Kidney (tissue), 14 donors: Measurements from ENCODE around the gene ZCCHC3. TPM values are rescaled to one million over a fixed set of nuclear protein-coding genes. Genes with fewer than 3 reads are reported as not detected.

ENCODE experiments used
- DNase-seq, 5 donors: peaks; one replicate each; pipeline ENCODE4 v3.0.0-alpha.2; 2013 to 2020
- FAIRE-seq: peaks from 2 replicates; lab custom pipeline; 2012; peaks lifted over from hg19 to GRCh38; lab: Jason Lieb, UNC
- H3K27ac ChIP-seq, 2 donors: one replicate each; pipeline ENCODE4 v1.7.0; 2013; ENCODE audit warnings: low read depth in 2 of 2, low read length in 2 of 2, inconsistent platforms in 1 of 2
- H3K27me3 ChIP-seq: one replicate; pipeline ENCODE4 v1.7.1; 2013; ENCODE audit warnings: low read length, inconsistent platforms; ENCODE audit not compliant: control insufficient read depth, insufficient read depth
- H3K36me3 ChIP-seq, 3 donors: one replicate each; pipeline versions ENCODE4 v1.7.0 to v1.7.1; 2013; ENCODE audit warnings: low read length in 3 of 3, control low read depth in 1 of 3, inconsistent platforms in 1 of 3; ENCODE audit not compliant: insufficient read depth in 3 of 3, control insufficient read depth in 2 of 3
- H3K4me1 ChIP-seq, 3 donors: one replicate each; pipeline versions ENCODE4 v1.7.0 to v1.7.1; 2013; ENCODE audit warnings: low read length in 3 of 3, inconsistent platforms in 1 of 3, low read depth in 1 of 3; ENCODE audit not compliant: control insufficient read depth in 2 of 3, insufficient read depth in 2 of 3
- H3K4me3 ChIP-seq, 3 donors: one replicate each; pipeline versions ENCODE4 v1.7.0 to v1.8.1; 2013; ENCODE audit warnings: low read length in 3 of 3, control low read depth in 1 of 3, inconsistent platforms in 1 of 3
- H3K9ac ChIP-seq, 3 donors: one replicate each; pipeline versions ENCODE4 v1.7.0 to v1.7.1; 2013; ENCODE audit warnings: low read length in 3 of 3, control low read depth in 1 of 3, inconsistent platforms in 1 of 3
- H3K9me3 ChIP-seq, 3 donors: one replicate each; pipeline versions ENCODE4 v1.7.0 to v1.7.1; 2013; ENCODE audit warnings: low read length in 3 of 3, control low read depth in 1 of 3, inconsistent platforms in 1 of 3; ENCODE audit not compliant: control insufficient read depth in 2 of 3, insufficient read depth in 1 of 3
- CTCF ChIP-seq: IDR thresholded peaks from 3 replicates; pipeline ENCODE4 v1.5.1; 2012; ENCODE audit warnings: mild to moderate bottlenecking, moderate library complexity, borderline replicate concordance; ENCODE audit not compliant: insufficient read depth; ENCODE audit errors: extremely low read depth
- intact Hi-C: fragments of 100-400 bp; cut with DNase I; formaldehyde crosslinking; loops from one replicate; pipeline ENCODE4 v1.11.1; 2022
- polyA plus RNA-seq: library from polyadenylated mRNA; stranded (reverse); fragments of 350-450 nt; fragmentation: Illumina TruSeq; extraction: RNeasy Lipid Tissue Mini Kit (QIAGEN cat#74804); gene quantifications from one replicate; pipeline ENCODE4 v1.2.3, GENCODE V29; 2014; ENCODE audit warnings: low read depth, low replicate concordance; ENCODE audit not compliant: insufficient read depth
- total RNA-seq: library from RNA; stranded (reverse); fragmentation: NEBNext Ultra II Directional; extraction: Animal tissue kit (Norgen Biotek cat#: 25700); gene quantifications from one replicate; pipeline ENCODE4 v1.2.1, GENCODE V29; 2021
- donor health status: control.
- donor health status: control.
- donor health status: control.
- donor health status: control.
- donor health status: control.
- donor health status: DM: yes; HTN: yes; CAD: no.
- donor health status: Normal renal cell carcinoma (clear cell type).

The ZCCHC3 gene
- total and polyA plus RNA-seq, 2 donors from 2014 or later: 12.8 to 16.4 TPM

GRCh38 chr20:309841-310644 is 12.7 kb downstream of the ZCCHC3 start:
- Histone ChIP-seq H3K27me3 (no peaks in the 10 kb centered on the region), H3K36me3 (no peaks in the 10 kb centered on the region), H3K9ac (peak overlapping the region; percentile 35 to 64 (median 52)), H3K27ac (peak overlapping the region; percentile 79 to 93), H3K4me1 (peaks cover 3 to 10% (median 8%) of the 10 kb centered on the region in 3 donors), H3K4me3 (peak overlapping the region; percentile 61 to 89 (median 62)), H3K9me3 (no peaks in the 10 kb centered on the region)
- FAIRE-seq (no peak), DNase-seq (peak; percentile 99 to 100 (median 100))
- no peak for TF ChIP-seq CTCF
- intact Hi-C loops: no loop called here

- DNase-seq: no peak
- no peak for TF ChIP-seq CTCF
- peaks cover 3 to 10% (median 8%) of the 10 kb centered on the region in 3 donors for H3K4me1 ChIP-seq
- no peaks in the 10 kb centered on the region for H3K9me3 ChIP-seq
- no peaks in the 10 kb centered on the region for H3K36me3 ChIP-seq
- H3K27ac ChIP-seq: no peak overlapping the region
- peak overlapping the region; percentile 32 to 89 (median 62) for H3K4me3 ChIP-seq
- H3K9ac ChIP-seq: peak overlapping the region in 1 of 3 donors; percentile 18
- no peaks in the 10 kb centered on the region for H3K27me3 ChIP-seq
- peak; percentile 98 for FAIRE-seq
- intact Hi-C loops: no loop called here
Observed at GRCh38 chr20:310645-311044, 13.3 kb downstream of the ZCCHC3 start.

- DNase-seq (no peak), FAIRE-seq (no peak)
- intact Hi-C loops: no loop called here
- no peak overlapping the region for H3K27ac ChIP-seq
- H3K9ac ChIP-seq: no peak overlapping the region
- H3K27me3 ChIP-seq: no peaks in the 10 kb centered on the region
- H3K36me3 ChIP-seq: peaks cover 0 to 2% (median 0%) of the 10 kb centered on the region in 3 donors
- TF ChIP-seq CTCF: no peak
- peaks cover 3 to 10% (median 8%) of the 10 kb centered on the region in 3 donors for H3K4me1 ChIP-seq
- no peak overlapping the region for H3K4me3 ChIP-seq
- no peaks in the 10 kb centered on the region for H3K9me3 ChIP-seq
Observed at GRCh38 chr20:311609-312008, 14.2 kb downstream of the ZCCHC3 start.
